ENCODE data around the gene SLBP.

- no peak for TF ChIP-seq EZH2 (IDR thresholded peaks at IDR 0.05; ENCODE audit: borderline replicate concordance, low read depth, low read length, severe bottlenecking)
- TF ChIP-seq, protein P1, sequence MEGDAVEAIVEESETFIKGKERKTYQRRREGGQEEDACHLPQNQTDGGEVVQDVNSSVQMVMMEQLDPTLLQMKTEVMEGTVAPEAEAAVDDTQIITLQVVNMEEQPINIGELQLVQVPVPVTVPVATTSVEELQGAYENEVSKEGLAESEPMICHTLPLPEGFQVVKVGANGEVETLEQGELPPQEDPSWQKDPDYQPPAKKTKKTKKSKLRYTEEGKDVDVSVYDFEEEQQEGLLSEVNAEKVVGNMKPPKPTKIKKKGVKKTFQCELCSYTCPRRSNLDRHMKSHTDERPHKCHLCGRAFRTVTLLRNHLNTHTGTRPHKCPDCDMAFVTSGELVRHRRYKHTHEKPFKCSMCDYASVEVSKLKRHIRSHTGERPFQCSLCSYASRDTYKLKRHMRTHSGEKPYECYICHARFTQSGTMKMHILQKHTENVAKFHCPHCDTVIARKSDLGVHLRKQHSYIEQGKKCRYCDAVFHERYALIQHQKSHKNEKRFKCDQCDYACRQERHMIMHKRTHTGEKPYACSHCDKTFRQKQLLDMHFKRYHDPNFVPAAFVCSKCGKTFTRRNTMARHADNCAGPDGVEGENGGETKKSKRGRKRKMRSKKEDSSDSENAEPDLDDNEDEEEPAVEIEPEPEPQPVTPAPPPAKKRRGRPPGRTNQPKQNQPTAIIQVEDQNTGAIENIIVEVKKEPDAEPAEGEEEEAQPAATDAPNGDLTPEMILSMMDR (IDR thresholded peaks at IDR 0.05; ENCODE audit: extremely low read depth in 1 of 2, insufficient read depth in 1 of 2, low read depth in 1 of 2, low read length in 2 of 2), result no peak
- TF ChIP-seq POLR2A (IDR thresholded peaks at IDR 0.05; ENCODE audit: low read depth, low read length), result no peak
- TF ChIP-seq POLR2AphosphoS5 (IDR thresholded peaks at IDR 0.05; ENCODE audit: insufficient read depth, low read depth, low read length), result no peak
- no peak for TF ChIP-seq MAX (IDR thresholded peaks at IDR 0.05; ENCODE audit: insufficient read depth, insufficient read length)
- TF ChIP-seq MYC (IDR thresholded peaks at IDR 0.05; ENCODE audit: low read depth, low read length), result no peak
- no peak for TF ChIP-seq FOS (IDR thresholded peaks at IDR 0.05; ENCODE audit: borderline replicate concordance, insufficient read depth, low read length)
Observed at GRCh38 chr4:1717129-1718094, 5.3 kb upstream of the SLBP start.

All from endothelial cell of umbilical vein (primary cell).